Measurements from ENCODE around the gene RAMACL. TPM values are rescaled to one million over a fixed set of nuclear protein-coding genes. Genes with fewer than 3 reads are reported as not detected.
A peak's percentile ranks its signal among the peaks of the same experiment; 100 is the strongest.

RAMACL gene
- total and polyA plus RNA-seq, 2 experiments from 2014 or later, result 1.1 TPM

DNA sequence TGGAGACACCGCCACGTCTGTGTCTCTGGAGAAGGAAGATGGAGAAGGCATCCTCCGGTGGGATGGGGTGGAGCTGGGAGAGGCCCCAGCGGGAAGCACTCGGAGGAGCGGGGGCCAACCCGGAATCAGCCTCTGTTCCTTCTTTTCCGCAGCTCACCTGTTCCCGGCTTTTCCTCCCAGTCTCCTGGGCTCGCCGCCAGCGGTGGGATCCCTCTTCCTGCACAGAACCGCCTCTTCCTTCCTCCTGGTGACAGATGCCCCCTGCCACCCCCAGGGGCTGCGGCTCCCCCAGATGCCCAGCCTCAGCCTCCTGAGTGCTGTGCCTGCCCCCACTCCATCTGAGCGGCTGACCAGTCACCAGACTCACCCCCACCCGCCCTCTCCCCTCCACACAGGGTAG, 23.3 kb downstream of the RAMACL start:
- H3K9me2 ChIP-seq (replicated peaks; ENCODE audit: insufficient read depth), result no peaks in the 10 kb centered on the region
- H3K27ac ChIP-seq, result no peak overlapping the region
- peaks cover 9% of the 10 kb centered on the region for H3K79me2 ChIP-seq
- no peak overlapping the region for H2AFZ ChIP-seq
- no peak for DNase-seq (ENCODE audit: low spot score)
- 94% methylated on average over 10 of the region's 16 CpGs for WGBS (ENCODE audit: low lambda C conversion rate, missing lambda C conversion rate)
- H3K4me1 ChIP-seq (ENCODE audit: insufficient read depth), result no peaks in the 10 kb centered on the region
- H3K4me3 ChIP-seq, result no peak overlapping the region
- H3K27me3 ChIP-seq, result no peaks in the 10 kb centered on the region
- TF ChIP-seq, protein P1, sequence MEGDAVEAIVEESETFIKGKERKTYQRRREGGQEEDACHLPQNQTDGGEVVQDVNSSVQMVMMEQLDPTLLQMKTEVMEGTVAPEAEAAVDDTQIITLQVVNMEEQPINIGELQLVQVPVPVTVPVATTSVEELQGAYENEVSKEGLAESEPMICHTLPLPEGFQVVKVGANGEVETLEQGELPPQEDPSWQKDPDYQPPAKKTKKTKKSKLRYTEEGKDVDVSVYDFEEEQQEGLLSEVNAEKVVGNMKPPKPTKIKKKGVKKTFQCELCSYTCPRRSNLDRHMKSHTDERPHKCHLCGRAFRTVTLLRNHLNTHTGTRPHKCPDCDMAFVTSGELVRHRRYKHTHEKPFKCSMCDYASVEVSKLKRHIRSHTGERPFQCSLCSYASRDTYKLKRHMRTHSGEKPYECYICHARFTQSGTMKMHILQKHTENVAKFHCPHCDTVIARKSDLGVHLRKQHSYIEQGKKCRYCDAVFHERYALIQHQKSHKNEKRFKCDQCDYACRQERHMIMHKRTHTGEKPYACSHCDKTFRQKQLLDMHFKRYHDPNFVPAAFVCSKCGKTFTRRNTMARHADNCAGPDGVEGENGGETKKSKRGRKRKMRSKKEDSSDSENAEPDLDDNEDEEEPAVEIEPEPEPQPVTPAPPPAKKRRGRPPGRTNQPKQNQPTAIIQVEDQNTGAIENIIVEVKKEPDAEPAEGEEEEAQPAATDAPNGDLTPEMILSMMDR (IDR thresholded peaks at IDR 0.05; ENCODE audit: poor library complexity), result no peak
- no peak for TF ChIP-seq EZH2 (IDR thresholded peaks at IDR 0.05; ENCODE audit: borderline replicate concordance)
- TF ChIP-seq EZH2phosphoT487 (IDR thresholded peaks at IDR 0.05; ENCODE audit: low read depth, severe bottlenecking, unreplicated experiment), result no peak
- no peak overlapping the region for H3K4me2 ChIP-seq
- H3K9me3 ChIP-seq (ENCODE audit: low read depth), result no peaks in the 10 kb centered on the region
- H3K36me3 ChIP-seq (replicated peaks; ENCODE audit: insufficient read depth, low read depth), result no peaks in the 10 kb centered on the region
- H4K20me1 ChIP-seq (ENCODE audit: insufficient read depth, poor library complexity, severe bottlenecking), result no peaks in the 10 kb centered on the region

DNA sequence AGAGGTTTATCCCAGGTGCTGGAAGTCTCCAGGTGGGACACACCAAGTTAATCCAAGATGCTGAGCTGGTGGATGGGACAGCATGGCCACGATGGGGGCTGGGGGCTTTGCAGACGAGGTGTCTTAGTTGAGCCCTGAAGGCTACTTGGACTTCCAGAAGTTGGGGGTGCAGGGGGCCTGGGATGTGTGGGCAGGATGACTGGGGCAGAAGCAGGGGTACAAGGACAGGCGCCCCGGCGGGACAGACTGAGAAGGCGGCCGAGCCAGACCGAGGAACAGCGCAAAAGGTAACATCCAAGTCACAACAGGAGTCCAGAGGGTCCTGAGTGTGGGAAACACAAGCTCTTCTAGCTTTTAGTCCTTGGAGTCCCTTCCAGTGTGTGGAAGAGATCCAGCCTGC, 23.8 kb downstream of the RAMACL start:
- TF ChIP-seq EZH2phosphoT487 (IDR thresholded peaks at IDR 0.05; ENCODE audit: low read depth, severe bottlenecking, unreplicated experiment) (no peak), EZH2 (IDR thresholded peaks at IDR 0.05; ENCODE audit: borderline replicate concordance) (no peak)
- TF ChIP-seq, protein P1 (IDR thresholded peaks at IDR 0.05; ENCODE audit: poor library complexity), result no peak
- no peaks in the 10 kb centered on the region for H4K20me1 ChIP-seq (ENCODE audit: insufficient read depth, poor library complexity, severe bottlenecking)
- H3K9me2 ChIP-seq (replicated peaks; ENCODE audit: insufficient read depth), result no peaks in the 10 kb centered on the region
- no peaks in the 10 kb centered on the region for H3K9me3 ChIP-seq (ENCODE audit: low read depth)
- H3K4me2 ChIP-seq, result no peak overlapping the region
- H3K4me1 ChIP-seq (ENCODE audit: insufficient read depth), result no peaks in the 10 kb centered on the region
- no peak for DNase-seq (ENCODE audit: low spot score)
- no peak overlapping the region for H3K27ac ChIP-seq
- H3K79me2 ChIP-seq, result peaks cover 9% of the 10 kb centered on the region
- WGBS (ENCODE audit: low lambda C conversion rate, missing lambda C conversion rate), result 96% methylated on average over 9 of the region's 9 CpGs
- no peaks in the 10 kb centered on the region for H3K27me3 ChIP-seq
- H3K4me3 ChIP-seq, result no peak overlapping the region
- H2AFZ ChIP-seq, result no peak overlapping the region
- no peaks in the 10 kb centered on the region for H3K36me3 ChIP-seq (replicated peaks; ENCODE audit: insufficient read depth, low read depth)

DNA sequence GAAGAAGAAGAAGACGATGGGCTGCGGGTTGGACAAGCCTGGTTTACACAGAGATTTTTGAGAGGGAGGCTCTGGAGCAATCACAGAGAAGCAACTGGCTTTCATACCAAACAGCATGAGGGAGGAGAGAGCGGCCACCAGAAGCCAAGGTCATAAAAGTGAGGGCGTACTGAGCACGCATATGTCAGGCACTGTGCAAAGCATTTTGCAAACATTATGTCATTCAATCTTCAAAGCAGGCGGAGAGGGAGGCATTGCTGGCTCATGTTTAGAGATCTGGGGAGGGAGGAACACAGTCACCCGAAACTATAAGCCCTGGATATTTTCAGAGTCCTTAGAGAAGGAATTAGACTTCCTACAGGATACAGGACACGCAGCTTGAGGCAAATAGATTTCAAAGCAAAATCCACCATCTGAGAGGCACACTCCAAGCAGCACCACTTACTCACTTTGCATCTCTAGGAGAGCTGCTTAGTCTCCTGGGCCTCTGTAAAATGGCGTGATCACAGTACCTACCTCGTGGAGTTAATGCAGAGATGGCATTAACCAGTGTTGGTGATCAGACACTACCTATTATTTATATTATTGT, 24.6 kb downstream of the RAMACL start:
- no peaks in the 10 kb centered on the region for H3K9me2 ChIP-seq (replicated peaks; ENCODE audit: insufficient read depth)
- H3K9me3 ChIP-seq (ENCODE audit: low read depth), result no peaks in the 10 kb centered on the region
- H4K20me1 ChIP-seq (ENCODE audit: insufficient read depth, poor library complexity, severe bottlenecking), result no peaks in the 10 kb centered on the region
- no peaks in the 10 kb centered on the region for H3K4me1 ChIP-seq (ENCODE audit: insufficient read depth)
- DNase-seq (ENCODE audit: low spot score), result no peak
- WGBS (ENCODE audit: low lambda C conversion rate, missing lambda C conversion rate), result 69% methylated on average over 10 of the region's 10 CpGs
- H3K27me3 ChIP-seq, result no peaks in the 10 kb centered on the region
- H3K27ac ChIP-seq, result peak overlapping the region; percentile 46
- H3K79me2 ChIP-seq, result peaks cover 4% of the 10 kb centered on the region
- no peak overlapping the region for H2AFZ ChIP-seq
- no peaks in the 10 kb centered on the region for H3K36me3 ChIP-seq (replicated peaks; ENCODE audit: insufficient read depth, low read depth)
- H3K4me3 ChIP-seq, result no peak overlapping the region
- TF ChIP-seq EZH2phosphoT487 (IDR thresholded peaks at IDR 0.05; ENCODE audit: low read depth, severe bottlenecking, unreplicated experiment), result no peak
- TF ChIP-seq EZH2 (IDR thresholded peaks at IDR 0.05; ENCODE audit: borderline replicate concordance), result no peak
- TF ChIP-seq, protein P1 (IDR thresholded peaks at IDR 0.05; ENCODE audit: poor library complexity), result no peak
- H3K4me2 ChIP-seq, result no peak overlapping the region
